Measurements from ENCODE around the gene MRAP2.
"Not testable (repeated sequence)": the region's sequence is repeated elsewhere in the genome, so short reads cannot be mapped to it uniquely, and the experiment has no call there.

MRAP2 gene

GRCh38 chr6:84028350-84028749 is 5.2 kb upstream of the MRAP2 start:
- DNase-seq (ENCODE audit: low read depth), result no peak

GRCh38 chr6:84032000-84032399 is 1.6 kb upstream of the MRAP2 start:
- not testable (repeated sequence) for DNase-seq (ENCODE audit: low read depth)

- no peak for DNase-seq (ENCODE audit: low read depth)
Measured at GRCh38 chr6:84035484-84035883, 1.9 kb downstream of the MRAP2 start.

- DNase-seq (ENCODE audit: low read depth), result no peak
Measured at GRCh38 chr6:84037425-84038089, 4.0 kb downstream of the MRAP2 start.

GRCh38 chr6:84042603-84043002 is 9.0 kb downstream of the MRAP2 start:
- DNase-seq (ENCODE audit: low read depth), result no peak

- no peak for DNase-seq (ENCODE audit: low read depth)
Measured at GRCh38 chr6:84043555-84043954, 10.0 kb downstream of the MRAP2 start.

GRCh38 chr6:84046755-84047154 is 13.2 kb downstream of the MRAP2 start:
- no peak for DNase-seq (ENCODE audit: low read depth)

- DNase-seq (ENCODE audit: low read depth), result no peak
Measured at GRCh38 chr6:84048588-84048987, 15.0 kb downstream of the MRAP2 start.

GRCh38 chr6:84050408-84050807 is 16.8 kb downstream of the MRAP2 start:
- DNase-seq (ENCODE audit: low read depth), result no peak

GRCh38 chr6:84052204-84052882 is 18.8 kb downstream of the MRAP2 start:
- peak; percentile 25 for DNase-seq (ENCODE audit: low read depth)

GRCh38 chr6:84052883-84053241 is 19.3 kb downstream of the MRAP2 start:
- DNase-seq (ENCODE audit: low read depth), result no peak

- no peak for DNase-seq (ENCODE audit: low read depth)
Measured at GRCh38 chr6:84055647-84056046, 22.1 kb downstream of the MRAP2 start.

GRCh38 chr6:84057908-84058307 is 24.3 kb downstream of the MRAP2 start:
- no peak for DNase-seq (ENCODE audit: low read depth)

- DNase-seq (ENCODE audit: low read depth), result no peak
Measured at GRCh38 chr6:84059082-84059481, 25.5 kb downstream of the MRAP2 start.

- no peak for DNase-seq (ENCODE audit: low read depth)
Measured at GRCh38 chr6:84061174-84061573, 27.6 kb downstream of the MRAP2 start.

GRCh38 chr6:84061613-84062398 is 28.2 kb downstream of the MRAP2 start:
- no peak for DNase-seq (ENCODE audit: low read depth)

- no peak for DNase-seq (ENCODE audit: low read depth)
Measured at GRCh38 chr6:84062519-84063154, 29.1 kb downstream of the MRAP2 start.

- peak; percentile 21 for DNase-seq (ENCODE audit: low read depth)
Measured at GRCh38 chr6:84065693-84066290, 32.2 kb downstream of the MRAP2 start.

- DNase-seq (ENCODE audit: low read depth), result no peak
Measured at GRCh38 chr6:84066536-84066935, 33.0 kb downstream of the MRAP2 start.

- DNase-seq (ENCODE audit: low read depth), result not testable (repeated sequence)
Measured at GRCh38 chr6:84068873-84069272, 35.3 kb downstream of the MRAP2 start.

- DNase-seq (ENCODE audit: low read depth), result no peak
Measured at GRCh38 chr6:84072442-84072997, 38.9 kb downstream of the MRAP2 start.
